Measurements from ENCODE around the gene DST. TPM values are rescaled to one million over a fixed set of nuclear protein-coding genes. Genes with fewer than 3 reads are reported as not detected.

Gene DST
- total RNA-seq, 1 experiment from 2014 or later, result 370 TPM

GRCh38 chr6:56521454-56521853 lies 121.2 kb downstream of the DST start:
- Mint-ChIP-seq H3K36me3 (ENCODE audit: insufficient read depth, unreplicated experiment) (peaks cover 90% of the 10 kb centered on the region), H3K9me3 (ENCODE audit: unreplicated experiment) (no peaks in the 10 kb centered on the region), H3K4me1 (ENCODE audit: insufficient read depth, unreplicated experiment) (no peaks in the 10 kb centered on the region), H3K4me3 (ENCODE audit: unreplicated experiment) (no peak overlapping the region), H3K27me3 (ENCODE audit: insufficient read depth, unreplicated experiment) (no peaks in the 10 kb centered on the region), H3K27ac (ENCODE audit: low read depth, unreplicated experiment) (no peak overlapping the region)
- TF ChIP-seq, protein P1, sequence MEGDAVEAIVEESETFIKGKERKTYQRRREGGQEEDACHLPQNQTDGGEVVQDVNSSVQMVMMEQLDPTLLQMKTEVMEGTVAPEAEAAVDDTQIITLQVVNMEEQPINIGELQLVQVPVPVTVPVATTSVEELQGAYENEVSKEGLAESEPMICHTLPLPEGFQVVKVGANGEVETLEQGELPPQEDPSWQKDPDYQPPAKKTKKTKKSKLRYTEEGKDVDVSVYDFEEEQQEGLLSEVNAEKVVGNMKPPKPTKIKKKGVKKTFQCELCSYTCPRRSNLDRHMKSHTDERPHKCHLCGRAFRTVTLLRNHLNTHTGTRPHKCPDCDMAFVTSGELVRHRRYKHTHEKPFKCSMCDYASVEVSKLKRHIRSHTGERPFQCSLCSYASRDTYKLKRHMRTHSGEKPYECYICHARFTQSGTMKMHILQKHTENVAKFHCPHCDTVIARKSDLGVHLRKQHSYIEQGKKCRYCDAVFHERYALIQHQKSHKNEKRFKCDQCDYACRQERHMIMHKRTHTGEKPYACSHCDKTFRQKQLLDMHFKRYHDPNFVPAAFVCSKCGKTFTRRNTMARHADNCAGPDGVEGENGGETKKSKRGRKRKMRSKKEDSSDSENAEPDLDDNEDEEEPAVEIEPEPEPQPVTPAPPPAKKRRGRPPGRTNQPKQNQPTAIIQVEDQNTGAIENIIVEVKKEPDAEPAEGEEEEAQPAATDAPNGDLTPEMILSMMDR (IDR thresholded peaks at IDR 0.05; ENCODE audit: unreplicated experiment), result no peak
- BruUV-seq (replicated peaks), result no TSS peak
- intact Hi-C loops (cut with micrococcal nuclease), result no loop called here
- ChIA-PET CTCF (interaction anchor here (0.6 to 1.3 kb wide), 4 partner anchors 10 to 96 kb away, joined by 3 to 5 read pairs (median 4); no protein-coding TSS in a partner anchor), POLR2A (no interaction called here)
- no peak for DNase-seq (ENCODE audit: unreplicated experiment)

DNA sequence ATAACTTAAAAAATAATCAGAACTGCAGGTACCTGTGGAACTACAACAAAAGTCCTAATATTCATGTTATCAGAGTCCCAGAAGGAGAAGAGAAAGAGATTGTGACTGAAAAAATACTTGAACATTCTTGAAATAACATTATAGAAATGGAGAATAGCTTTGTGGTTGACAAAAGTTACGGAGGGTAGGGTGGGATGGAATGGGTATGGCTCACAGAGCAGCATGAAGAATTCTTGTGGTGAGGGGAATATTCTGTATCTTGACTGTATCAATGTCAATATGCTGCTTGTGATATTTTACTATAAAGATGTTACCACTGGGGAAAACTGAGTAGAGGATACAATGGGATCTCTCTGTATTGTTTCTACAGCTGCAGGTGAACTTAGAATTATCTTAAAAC lies 122.5 kb downstream of the DST start:
- no peaks in the 10 kb centered on the region for H3K27me3 Mint-ChIP-seq (ENCODE audit: insufficient read depth, unreplicated experiment)
- no TSS peak for BruUV-seq (replicated peaks)
- intact Hi-C loops (cut with micrococcal nuclease), result no loop called here
- ChIA-PET CTCF (interaction anchor here (0.8 kb wide), 1 partner anchor 150 kb away, joined by 3 read pairs; no protein-coding TSS in a partner anchor), POLR2A (interaction anchor here (0.6 kb wide), 1 partner anchor 24 kb away, joined by 3 read pairs; no protein-coding TSS in a partner anchor)
- peak overlapping the region; percentile 77 for H3K27ac Mint-ChIP-seq (ENCODE audit: low read depth, unreplicated experiment)
- no peak overlapping the region for H3K4me3 Mint-ChIP-seq (ENCODE audit: unreplicated experiment)
- peaks cover 90% of the 10 kb centered on the region for H3K36me3 Mint-ChIP-seq (ENCODE audit: insufficient read depth, unreplicated experiment)
- H3K9me3 Mint-ChIP-seq (ENCODE audit: unreplicated experiment), result no peaks in the 10 kb centered on the region
- TF ChIP-seq, protein P1 (IDR thresholded peaks at IDR 0.05; ENCODE audit: unreplicated experiment), result no peak
- no peaks in the 10 kb centered on the region for H3K4me1 Mint-ChIP-seq (ENCODE audit: insufficient read depth, unreplicated experiment)
- DNase-seq (ENCODE audit: unreplicated experiment), result no peak

- no TSS peak for BruUV-seq (replicated peaks)
- H3K4me3 Mint-ChIP-seq (ENCODE audit: unreplicated experiment), result no peak overlapping the region
- H3K27me3 Mint-ChIP-seq (ENCODE audit: insufficient read depth, unreplicated experiment), result no peaks in the 10 kb centered on the region
- intact Hi-C loops (cut with micrococcal nuclease), result no loop called here
- ChIA-PET CTCF (no interaction called here), POLR2A (interaction anchor here (0.6 kb wide), 1 partner anchor 25 kb away, joined by 3 read pairs; no protein-coding TSS in a partner anchor)
- TF ChIP-seq, protein P1 (IDR thresholded peaks at IDR 0.05; ENCODE audit: unreplicated experiment), result no peak
- peaks cover 91% of the 10 kb centered on the region for H3K36me3 Mint-ChIP-seq (ENCODE audit: insufficient read depth, unreplicated experiment)
- no peaks in the 10 kb centered on the region for H3K9me3 Mint-ChIP-seq (ENCODE audit: unreplicated experiment)
- peaks cover 6% of the 10 kb centered on the region for H3K4me1 Mint-ChIP-seq (ENCODE audit: insufficient read depth, unreplicated experiment)
- no peak for DNase-seq (ENCODE audit: unreplicated experiment)
- peak overlapping the region; percentile 77 for H3K27ac Mint-ChIP-seq (ENCODE audit: low read depth, unreplicated experiment)
Observed at GRCh38 chr6:56518995-56519767, 123.5 kb downstream of the DST start.

GRCh38 chr6:56517155-56517745 lies 125.4 kb downstream of the DST start:
- ChIA-PET POLR2A (interaction anchor here (1.0 to 1.3 kb wide), 2 partner anchors 9 to 13 kb away, joined by 3 to 4 read pairs; no protein-coding TSS in a partner anchor), CTCF (interaction anchor here (0.5 to 0.9 kb wide), 2 partner anchors 26 to 74 kb away, joined by 3 read pairs; no protein-coding TSS in a partner anchor)
- Mint-ChIP-seq H3K27me3 (ENCODE audit: insufficient read depth, unreplicated experiment) (no peaks in the 10 kb centered on the region), H3K27ac (ENCODE audit: low read depth, unreplicated experiment) (no peak overlapping the region), H3K9me3 (ENCODE audit: unreplicated experiment) (no peaks in the 10 kb centered on the region), H3K36me3 (ENCODE audit: insufficient read depth, unreplicated experiment) (peaks cover 95% of the 10 kb centered on the region), H3K4me1 (ENCODE audit: insufficient read depth, unreplicated experiment) (peaks cover 6% of the 10 kb centered on the region), H3K4me3 (ENCODE audit: unreplicated experiment) (no peak overlapping the region)
- no TSS peak for BruUV-seq (replicated peaks)
- TF ChIP-seq, protein P1 (IDR thresholded peaks at IDR 0.05; ENCODE audit: unreplicated experiment), result no peak
- no peak for DNase-seq (ENCODE audit: unreplicated experiment)
- intact Hi-C loops (cut with micrococcal nuclease), result no loop called here

Measured in MCF 10A (cell line).